Measurements from ENCODE around the gene NKAIN2.

- TF ChIP-seq EP300 (IDR thresholded peaks at IDR 0.05), result no peak
- no peak for TF ChIP-seq CTCF (IDR thresholded peaks at IDR 0.05)
- no peak for TF ChIP-seq POLR2AphosphoS5 (IDR thresholded peaks at IDR 0.05)
- no peak for TF ChIP-seq POLR2A (IDR thresholded peaks at IDR 0.05)
These were observed 72.1 kb downstream of the NKAIN2 start for GRCh38 chr6:123875784-123876183.

Data from sigmoid colon (tissue), 4 donors.